ENCODE measurements around the gene PPP3CA. TPM values are rescaled to one million over a fixed set of nuclear protein-coding genes. Genes with fewer than 3 reads are reported as not detected.

PPP3CA gene
- total RNA-seq, 3 donors from 2014 or later: 32.4 to 59.6 (median 47.8) TPM

DNA sequence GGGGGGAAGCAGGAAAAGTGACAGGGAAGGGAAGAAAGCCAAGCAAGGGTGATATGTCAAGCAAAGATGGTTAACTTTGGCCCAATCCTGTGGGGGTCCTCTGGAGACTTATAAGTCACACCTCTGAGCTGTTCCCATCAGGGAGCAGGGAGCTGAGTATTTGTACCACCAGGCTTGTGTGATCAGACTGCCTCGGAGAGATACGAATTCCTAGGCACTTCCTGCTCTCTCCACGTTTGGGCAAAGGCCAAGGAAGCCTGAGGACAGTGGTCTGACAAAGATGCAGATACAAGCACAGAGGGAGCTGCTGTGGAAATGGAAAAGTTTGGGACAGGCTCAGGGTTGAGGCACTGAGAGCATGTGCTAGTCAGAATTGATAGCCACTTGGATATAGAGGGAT, 10.4 kb upstream of the PPP3CA start:
- intact Hi-C loops (cut with DNase I; ENCODE audit: low total_unique reads): loop anchor here (10.0 kb wide), 1 partner anchor 573 kb away; no protein-coding TSS in a partner anchor
- no peak for DNase-seq (ENCODE audit: low spot score in 2 of 2)
- Histone ChIP-seq H3K27me3 (no peaks in the 10 kb centered on the region), H3K36me3 (no peaks in the 10 kb centered on the region), H3K4me1 (no peaks in the 10 kb centered on the region), H3K9me3 (no peaks in the 10 kb centered on the region), H3K4me3 (no peak overlapping the region), H3K27ac (no peak overlapping the region)
- TF ChIP-seq, protein P1, sequence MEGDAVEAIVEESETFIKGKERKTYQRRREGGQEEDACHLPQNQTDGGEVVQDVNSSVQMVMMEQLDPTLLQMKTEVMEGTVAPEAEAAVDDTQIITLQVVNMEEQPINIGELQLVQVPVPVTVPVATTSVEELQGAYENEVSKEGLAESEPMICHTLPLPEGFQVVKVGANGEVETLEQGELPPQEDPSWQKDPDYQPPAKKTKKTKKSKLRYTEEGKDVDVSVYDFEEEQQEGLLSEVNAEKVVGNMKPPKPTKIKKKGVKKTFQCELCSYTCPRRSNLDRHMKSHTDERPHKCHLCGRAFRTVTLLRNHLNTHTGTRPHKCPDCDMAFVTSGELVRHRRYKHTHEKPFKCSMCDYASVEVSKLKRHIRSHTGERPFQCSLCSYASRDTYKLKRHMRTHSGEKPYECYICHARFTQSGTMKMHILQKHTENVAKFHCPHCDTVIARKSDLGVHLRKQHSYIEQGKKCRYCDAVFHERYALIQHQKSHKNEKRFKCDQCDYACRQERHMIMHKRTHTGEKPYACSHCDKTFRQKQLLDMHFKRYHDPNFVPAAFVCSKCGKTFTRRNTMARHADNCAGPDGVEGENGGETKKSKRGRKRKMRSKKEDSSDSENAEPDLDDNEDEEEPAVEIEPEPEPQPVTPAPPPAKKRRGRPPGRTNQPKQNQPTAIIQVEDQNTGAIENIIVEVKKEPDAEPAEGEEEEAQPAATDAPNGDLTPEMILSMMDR (IDR thresholded peaks at IDR 0.05): no peak
- TF ChIP-seq POLR2AphosphoS5 (IDR thresholded peaks at IDR 0.05) (no peak), POLR2A (IDR thresholded peaks at IDR 0.05) (no peak)

DNA sequence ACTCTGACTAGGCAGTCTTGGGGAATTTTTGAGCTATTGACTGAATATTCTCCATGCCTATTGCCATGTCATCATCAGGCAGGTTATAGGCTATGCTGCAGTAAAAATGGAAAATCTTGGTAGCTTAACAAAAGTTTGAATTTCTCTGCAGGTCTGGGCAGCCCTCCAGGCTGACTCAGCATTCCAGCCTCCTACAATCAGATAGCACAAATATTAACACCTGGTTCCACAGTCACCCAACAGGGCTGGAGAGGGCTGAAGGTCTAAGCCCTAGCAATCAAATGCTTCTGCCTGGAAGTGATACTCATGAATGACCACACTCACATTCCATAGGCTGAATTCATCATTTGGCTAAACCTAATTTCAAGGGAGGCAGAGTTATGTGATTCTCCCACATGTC, 9.6 kb upstream of the PPP3CA start:
- H3K4me3 ChIP-seq: no peak overlapping the region
- no peak overlapping the region for H3K27ac ChIP-seq
- intact Hi-C loops (cut with DNase I; ENCODE audit: low total_unique reads): loop anchor here (10.0 kb wide), 1 partner anchor 572 kb away; no protein-coding TSS in a partner anchor
- no peaks in the 10 kb centered on the region for H3K4me1 ChIP-seq
- H3K36me3 ChIP-seq: no peaks in the 10 kb centered on the region
- no peak for DNase-seq (ENCODE audit: low spot score in 2 of 2)
- no peaks in the 10 kb centered on the region for H3K9me3 ChIP-seq
- no peak for TF ChIP-seq POLR2A (IDR thresholded peaks at IDR 0.05)
- TF ChIP-seq, protein P1 (IDR thresholded peaks at IDR 0.05): no peak
- TF ChIP-seq POLR2AphosphoS5 (IDR thresholded peaks at IDR 0.05): no peak
- H3K27me3 ChIP-seq: no peaks in the 10 kb centered on the region

DNA sequence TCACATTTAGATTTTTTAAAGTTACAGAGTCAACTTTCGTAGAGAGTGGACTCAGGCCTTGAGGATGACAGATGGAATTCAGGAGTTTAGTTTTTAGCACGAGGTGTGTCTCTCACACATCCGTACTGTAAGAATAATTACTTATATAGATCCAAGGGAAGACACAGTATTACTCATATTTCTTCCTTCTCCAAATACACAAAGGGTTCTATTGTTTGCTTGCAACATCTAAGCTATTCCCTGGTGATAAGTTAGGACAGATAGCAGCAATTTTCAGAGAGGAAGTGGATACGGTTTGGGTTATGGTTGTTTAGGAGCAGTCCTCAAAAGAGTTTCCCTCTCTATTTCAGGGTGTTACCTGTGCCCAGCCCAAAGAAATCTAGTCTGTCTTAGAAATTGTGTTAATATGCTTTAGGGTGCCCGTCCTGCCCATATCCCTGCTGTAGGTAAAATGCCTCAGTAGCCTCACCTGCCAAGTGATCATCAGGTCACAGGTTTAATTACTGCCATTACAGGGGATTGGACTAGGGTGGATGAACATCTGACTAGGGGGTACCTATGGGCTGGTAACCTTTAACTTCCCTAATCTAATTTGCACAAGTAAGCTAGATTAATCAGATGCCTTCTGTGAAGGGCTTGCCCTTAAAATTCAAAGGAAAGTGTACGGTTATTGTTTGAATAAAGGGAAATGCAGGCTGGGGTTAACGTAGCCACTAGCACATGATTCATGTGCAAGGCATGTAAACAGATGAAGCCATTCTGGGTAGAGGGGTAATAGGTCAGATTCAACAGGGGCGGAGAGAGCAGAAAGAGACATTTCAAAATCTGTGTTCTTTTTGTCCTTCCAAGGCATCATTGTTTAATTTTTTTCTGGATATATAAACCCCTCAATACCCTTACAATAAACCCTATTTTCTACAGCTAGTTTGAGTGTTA, 8.7 kb upstream of the PPP3CA start:
- Histone ChIP-seq H3K4me3 (no peak overlapping the region), H3K27me3 (no peaks in the 10 kb centered on the region), H3K27ac (no peak overlapping the region), H3K9me3 (no peaks in the 10 kb centered on the region), H3K4me1 (no peaks in the 10 kb centered on the region), H3K36me3 (no peaks in the 10 kb centered on the region)
- no peak for TF ChIP-seq POLR2A (IDR thresholded peaks at IDR 0.05)
- DNase-seq (ENCODE audit: low spot score in 2 of 2): no peak
- intact Hi-C loops (cut with DNase I; ENCODE audit: low total_unique reads): loop anchor here (10.0 kb wide), 1 partner anchor 571 kb away; no protein-coding TSS in a partner anchor

DNA sequence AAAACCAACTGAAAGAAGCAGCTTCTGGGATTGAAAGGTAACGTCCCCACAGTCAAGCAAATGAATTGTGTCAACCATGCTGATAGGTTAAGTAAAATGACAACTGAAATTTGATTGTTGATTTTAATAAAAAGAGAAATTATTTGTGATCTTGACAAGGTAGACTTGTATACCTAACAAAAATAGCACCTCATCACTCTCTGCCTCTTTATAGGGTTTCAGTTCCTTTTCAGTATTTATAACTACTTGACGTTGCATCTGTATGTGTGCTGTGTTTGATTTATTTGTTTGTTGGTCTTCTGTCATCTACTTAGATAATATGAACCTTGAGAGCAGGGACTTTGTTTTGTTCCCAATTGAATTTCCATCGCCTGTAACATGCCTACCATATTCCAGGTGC, 7.9 kb upstream of the PPP3CA start:
- intact Hi-C loops (cut with DNase I; ENCODE audit: low total_unique reads): loop anchor here (10.0 kb wide), 1 partner anchor 570 kb away; no protein-coding TSS in a partner anchor
- H3K27me3 ChIP-seq: no peaks in the 10 kb centered on the region

DNA sequence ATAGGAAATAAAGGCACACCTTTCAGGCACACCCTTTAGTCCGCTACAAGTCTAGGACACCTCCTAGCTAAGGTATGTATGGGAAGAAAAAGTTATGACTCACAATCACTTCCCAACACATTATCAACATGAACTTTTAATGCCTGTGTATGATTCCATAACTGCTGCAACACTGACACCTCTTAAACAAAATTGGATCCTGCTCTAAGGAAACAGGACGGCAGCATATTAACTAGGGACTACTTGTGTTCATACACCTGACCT, 2.4 kb upstream of the PPP3CA start:
- H3K9me3 ChIP-seq: no peaks in the 10 kb centered on the region
- no peaks in the 10 kb centered on the region for H3K36me3 ChIP-seq
- H3K4me3 ChIP-seq: no peak overlapping the region
- peaks cover 0 to 4% of the 10 kb centered on the region in 2 donors for H3K4me1 ChIP-seq
- TF ChIP-seq, protein P1 (IDR thresholded peaks at IDR 0.05): no peak
- TF ChIP-seq POLR2AphosphoS5 (IDR thresholded peaks at IDR 0.05): no peak
- no peak for TF ChIP-seq POLR2A (IDR thresholded peaks at IDR 0.05)
- peak overlapping the region in 1 of 2 donors; percentile 93 for H3K27ac ChIP-seq
- DNase-seq (ENCODE audit: low spot score in 2 of 2): no peak
- intact Hi-C loops (cut with DNase I; ENCODE audit: low total_unique reads): loop anchor here (10.0 kb wide), 1 partner anchor 565 kb away; no protein-coding TSS in a partner anchor
- H3K27me3 ChIP-seq: no peaks in the 10 kb centered on the region

More for the DNA sequence above, 7.9 kb upstream of the PPP3CA start:
- H3K9me3 ChIP-seq: no peaks in the 10 kb centered on the region
- no peaks in the 10 kb centered on the region for H3K36me3 ChIP-seq
- H3K27ac ChIP-seq: no peak overlapping the region
- no peaks in the 10 kb centered on the region for H3K4me1 ChIP-seq
- TF ChIP-seq POLR2A (IDR thresholded peaks at IDR 0.05): no peak
- TF ChIP-seq, protein P1 (IDR thresholded peaks at IDR 0.05): no peak
- TF ChIP-seq POLR2AphosphoS5 (IDR thresholded peaks at IDR 0.05): no peak
- DNase-seq (ENCODE audit: low spot score in 2 of 2): no peak
- H3K4me3 ChIP-seq: no peak overlapping the region

All from breast epithelium (tissue), 4 donors.